ENCODE measurements around the gene MBD5.

The MBD5 gene

DNA sequence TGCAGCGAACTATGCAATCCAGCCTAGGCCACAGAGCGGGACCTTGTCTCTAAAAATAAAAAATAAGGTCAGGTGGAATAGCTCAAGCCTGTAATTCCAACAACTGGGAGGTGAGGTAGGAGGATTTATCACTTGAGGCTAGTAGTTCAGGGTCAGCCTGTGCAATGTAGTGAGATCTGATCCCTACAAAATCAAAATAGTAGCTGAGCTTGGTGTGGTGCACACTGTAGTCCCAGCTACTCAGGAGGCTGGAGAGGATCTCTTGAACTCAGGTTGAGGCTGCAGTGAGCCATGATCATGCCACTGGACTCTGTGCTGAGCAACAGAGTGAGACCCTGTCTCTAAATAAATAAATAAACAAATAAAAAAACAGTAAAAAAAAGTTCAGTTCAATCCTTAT is 5.7 kb downstream of the MBD5 start:
- TF ChIP-seq, protein P1, sequence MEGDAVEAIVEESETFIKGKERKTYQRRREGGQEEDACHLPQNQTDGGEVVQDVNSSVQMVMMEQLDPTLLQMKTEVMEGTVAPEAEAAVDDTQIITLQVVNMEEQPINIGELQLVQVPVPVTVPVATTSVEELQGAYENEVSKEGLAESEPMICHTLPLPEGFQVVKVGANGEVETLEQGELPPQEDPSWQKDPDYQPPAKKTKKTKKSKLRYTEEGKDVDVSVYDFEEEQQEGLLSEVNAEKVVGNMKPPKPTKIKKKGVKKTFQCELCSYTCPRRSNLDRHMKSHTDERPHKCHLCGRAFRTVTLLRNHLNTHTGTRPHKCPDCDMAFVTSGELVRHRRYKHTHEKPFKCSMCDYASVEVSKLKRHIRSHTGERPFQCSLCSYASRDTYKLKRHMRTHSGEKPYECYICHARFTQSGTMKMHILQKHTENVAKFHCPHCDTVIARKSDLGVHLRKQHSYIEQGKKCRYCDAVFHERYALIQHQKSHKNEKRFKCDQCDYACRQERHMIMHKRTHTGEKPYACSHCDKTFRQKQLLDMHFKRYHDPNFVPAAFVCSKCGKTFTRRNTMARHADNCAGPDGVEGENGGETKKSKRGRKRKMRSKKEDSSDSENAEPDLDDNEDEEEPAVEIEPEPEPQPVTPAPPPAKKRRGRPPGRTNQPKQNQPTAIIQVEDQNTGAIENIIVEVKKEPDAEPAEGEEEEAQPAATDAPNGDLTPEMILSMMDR (IDR thresholded peaks at IDR 0.05; ENCODE audit: extremely low read depth, missing control alignments) = no peak
- DNase-seq (ENCODE audit: low spot score) = no peak

DNA sequence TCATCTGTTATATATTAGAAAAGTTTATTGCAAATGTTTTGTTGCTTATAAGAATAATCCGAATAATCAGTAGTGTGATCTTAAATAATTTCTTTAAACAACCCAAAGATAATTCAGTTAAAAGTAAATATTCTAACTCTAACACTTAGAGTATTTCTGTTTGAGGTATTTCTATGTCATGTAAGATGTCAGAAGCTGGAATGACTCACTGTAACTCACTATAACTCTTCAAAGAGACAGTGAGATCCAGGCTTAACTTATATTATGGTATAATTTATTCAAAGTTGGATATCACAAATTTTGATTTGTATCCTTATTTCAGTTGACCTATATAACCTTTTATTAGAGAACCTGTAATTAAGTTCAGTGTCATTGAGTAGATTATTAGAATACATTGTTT is 6.9 kb downstream of the MBD5 start:
- no peak for DNase-seq (ENCODE audit: low spot score)
- TF ChIP-seq, protein P1 (IDR thresholded peaks at IDR 0.05; ENCODE audit: extremely low read depth, missing control alignments) = no peak

- DNase-seq (ENCODE audit: low spot score) = no peak
Observed at GRCh38 chr2:148028781-148029180, 7.9 kb downstream of the MBD5 start.

GRCh38 chr2:148031152-148031551 is 10.3 kb downstream of the MBD5 start:
- DNase-seq (ENCODE audit: low spot score) = no peak
- TF ChIP-seq, protein P1 (IDR thresholded peaks at IDR 0.05; ENCODE audit: extremely low read depth, missing control alignments) = no peak

More at GRCh38 chr2:148028781-148029180, 7.9 kb downstream of the MBD5 start:
- TF ChIP-seq, protein P1 (IDR thresholded peaks at IDR 0.05; ENCODE audit: extremely low read depth, missing control alignments) = no peak

DNA sequence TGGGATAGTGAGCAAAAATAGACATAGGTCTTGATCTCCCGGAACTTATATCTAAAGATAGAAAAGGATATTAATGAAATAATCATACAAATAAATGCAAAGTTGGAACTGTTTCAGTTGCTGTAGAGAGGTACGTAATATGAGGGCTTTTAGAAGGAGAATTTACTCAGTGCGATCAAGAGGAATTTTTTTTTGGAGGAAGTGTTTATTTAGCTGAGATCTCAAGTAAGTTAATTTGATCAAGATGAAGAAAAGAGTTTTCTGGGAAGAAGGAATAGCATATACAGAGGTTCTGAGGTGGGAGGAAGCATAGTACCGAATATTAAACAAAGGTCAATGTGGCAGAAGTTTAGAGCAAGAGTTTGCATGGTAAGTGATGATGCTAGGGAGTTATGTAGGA is 11.3 kb downstream of the MBD5 start:
- DNase-seq (ENCODE audit: low spot score) = no peak
- TF ChIP-seq, protein P1 (IDR thresholded peaks at IDR 0.05; ENCODE audit: extremely low read depth, missing control alignments) = no peak

DNA sequence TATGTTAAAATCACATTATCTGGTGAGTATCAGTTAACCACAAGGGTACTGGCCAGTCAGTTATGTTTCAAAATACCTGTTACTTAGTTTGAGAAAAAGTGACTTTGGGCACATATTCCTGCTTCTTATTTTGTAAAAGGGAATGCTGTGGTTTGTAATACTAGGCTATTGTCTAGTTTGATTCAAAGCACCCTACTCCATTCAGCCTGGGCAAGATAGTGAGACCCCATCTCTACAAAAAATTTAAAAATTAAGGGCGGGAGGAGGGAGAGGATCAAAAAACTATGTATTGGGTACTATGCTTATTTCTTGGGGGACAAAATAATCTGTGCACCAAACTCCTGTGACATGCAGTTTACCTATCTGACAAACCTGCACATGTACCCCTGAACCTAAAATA is 18.9 kb downstream of the MBD5 start:
- DNase-seq (ENCODE audit: low spot score) = no peak
- TF ChIP-seq, protein P1 (IDR thresholded peaks at IDR 0.05; ENCODE audit: extremely low read depth, missing control alignments) = no peak

- TF ChIP-seq, protein P1 (IDR thresholded peaks at IDR 0.05; ENCODE audit: extremely low read depth, missing control alignments) = no peak
- peak; percentile 47 for DNase-seq (ENCODE audit: low spot score)
Observed at GRCh38 chr2:148042219-148042618, 21.3 kb downstream of the MBD5 start.

Measured in GM20000 (cell line).